Renal cortex interstitium (tissue), 11 donors: ENCODE data around the gene VPS37D. TPM values are rescaled to one million over a fixed set of nuclear protein-coding genes. Genes with fewer than 3 reads are reported as not detected.
A peak's percentile ranks its signal among the peaks of the same experiment; 100 is the strongest.
"Not testable (repeated sequence)": the region's sequence is repeated elsewhere in the genome, so short reads cannot be mapped to it uniquely, and the experiment has no call there.

ENCODE experiments used
- DNase-seq, 11 donors: peaks; one replicate each; pipeline ENCODE4 v3.0.0-alpha.2; 2013; ENCODE audit warnings: low read depth in 9 of 11, low spot score in 4 of 11; ENCODE audit errors: extremely low read depth in 1 of 11
- polyA plus RNA-seq, 3 donors: library from polyadenylated mRNA; unstranded; fragments of 120-200 nt; gene quantifications; one replicate each; pipeline ENCODE4 v1.2.1, GENCODE V29; 2013; ENCODE audit not compliant: insufficient read length in 3 of 3

The VPS37D gene
- polyA plus RNA-seq, 3 donors, result 9.6 to 17.7 (median 16.3) TPM

- no peak for DNase-seq
Observed at GRCh38 chr7:73700069-73700423, 32.4 kb downstream of the VPS37D start.

GRCh38 chr7:73700581-73701134 lies 33.0 kb downstream of the VPS37D start:
- DNase-seq, result no peak

GRCh38 chr7:73701357-73701995 lies 33.8 kb downstream of the VPS37D start:
- no peak for DNase-seq

GRCh38 chr7:73702226-73702625 lies 34.6 kb downstream of the VPS37D start:
- no peak for DNase-seq

GRCh38 chr7:73702665-73703064 lies 35.0 kb downstream of the VPS37D start:
- no peak for DNase-seq

- DNase-seq, result no peak
Observed at GRCh38 chr7:73703225-73703624, 35.6 kb downstream of the VPS37D start.

- DNase-seq, result peak in 8 of 11 donors; percentile 36 to 74 (median 59)
Observed at GRCh38 chr7:73703757-73704639, 36.4 kb downstream of the VPS37D start.

GRCh38 chr7:73704640-73705550 lies 37.3 kb downstream of the VPS37D start:
- DNase-seq, result no peak

- DNase-seq, result no peak
Observed at GRCh38 chr7:73705551-73705920, 37.9 kb downstream of the VPS37D start.

GRCh38 chr7:73706126-73707044 lies 38.8 kb downstream of the VPS37D start:
- no peak for DNase-seq

- peak in 1 of 11 donors; percentile 34 for DNase-seq
Observed at GRCh38 chr7:73707045-73707631, 39.5 kb downstream of the VPS37D start.

GRCh38 chr7:73708961-73709549 lies 41.4 kb downstream of the VPS37D start:
- DNase-seq, result no peak

GRCh38 chr7:73712773-73713172 lies 45.1 kb downstream of the VPS37D start:
- DNase-seq, result no peak

GRCh38 chr7:73713319-73713718 lies 45.7 kb downstream of the VPS37D start:
- not testable (repeated sequence) for DNase-seq

GRCh38 chr7:73715648-73716317 lies 48.2 kb downstream of the VPS37D start:
- no peak for DNase-seq

- DNase-seq, result no peak
Observed at GRCh38 chr7:73716318-73716890, 48.8 kb downstream of the VPS37D start.
